ENCODE data around the gene TNS1. TPM values are rescaled to one million over a fixed set of nuclear protein-coding genes. Genes with fewer than 3 reads are reported as not detected.

Gene TNS1
- total RNA-seq, 2 donors from 2014 or later: 3.3 to 4.2 TPM

GRCh38 chr2:217954469-217954868, 48.3 kb downstream of the TNS1 start:
- Histone ChIP-seq H3K4me3 (ENCODE audit: low read length) (no peak overlapping the region), H3K4me1 (ENCODE audit: control insufficient read depth, insufficient read depth, low read length) (no peaks in the 10 kb centered on the region), H3K27ac (ENCODE audit: low read depth, low read length) (no peak overlapping the region), H3K9ac (ENCODE audit: extremely low read depth, low read length, poor library complexity, severe bottlenecking) (no peak overlapping the region), H3K36me3 (ENCODE audit: control insufficient read depth, insufficient read depth, low read length) (no peaks in the 10 kb centered on the region), H3K9me3 (ENCODE audit: control insufficient read depth, low read length) (no peaks in the 10 kb centered on the region), H3K27me3 (ENCODE audit: control insufficient read depth, insufficient read depth, low read length, poor library complexity, severe bottlenecking) (no peaks in the 10 kb centered on the region)
- Mint-ChIP-seq H3K9me3 (no peaks in the 10 kb centered on the region), H3K4me3 (no peak overlapping the region), H3K27ac (no peak overlapping the region), H3K36me3 (ENCODE audit: low read depth) (no peaks in the 10 kb centered on the region), H3K4me1 (peaks cover 8% of the 10 kb centered on the region), H3K27me3 (ENCODE audit: insufficient read depth) (no peaks in the 10 kb centered on the region)
- no peak for TF ChIP-seq CTCF (conservative IDR thresholded peaks at IDR 0.05)
- WGBS, 2 experiments (ENCODE audit: insufficient coverage in 1 of 2, insufficient read length in 1 of 2): 93 to 100% methylated on average over 1 to 3 of the region's 3 CpGs
- no peak for DNase-seq

GRCh38 chr2:217954051-217954450, 48.7 kb downstream of the TNS1 start:
- H3K27me3 ChIP-seq (ENCODE audit: control insufficient read depth, insufficient read depth, low read length, poor library complexity, severe bottlenecking): no peaks in the 10 kb centered on the region
- no peak for DNase-seq
- Mint-ChIP-seq H3K9me3 (no peaks in the 10 kb centered on the region), H3K27me3 (ENCODE audit: insufficient read depth) (no peaks in the 10 kb centered on the region), H3K36me3 (ENCODE audit: low read depth) (no peaks in the 10 kb centered on the region), H3K4me1 (peaks cover 13% of the 10 kb centered on the region), H3K4me3 (no peak overlapping the region), H3K27ac (no peak overlapping the region)
- no peaks in the 10 kb centered on the region for H3K9me3 ChIP-seq (ENCODE audit: control insufficient read depth, low read length)
- no peaks in the 10 kb centered on the region for H3K4me1 ChIP-seq (ENCODE audit: control insufficient read depth, insufficient read depth, low read length)
- H3K27ac ChIP-seq (ENCODE audit: low read depth, low read length): no peak overlapping the region
- no peak overlapping the region for H3K4me3 ChIP-seq (ENCODE audit: low read length)
- no peak overlapping the region for H3K9ac ChIP-seq (ENCODE audit: extremely low read depth, low read length, poor library complexity, severe bottlenecking)
- no peak for TF ChIP-seq CTCF (conservative IDR thresholded peaks at IDR 0.05)
- no peaks in the 10 kb centered on the region for H3K36me3 ChIP-seq (ENCODE audit: control insufficient read depth, insufficient read depth, low read length)
- 93 to 100% methylated on average over 4 to 9 of the region's 9 CpGs for WGBS, 2 experiments (ENCODE audit: insufficient coverage in 1 of 2, insufficient read length in 1 of 2)

GRCh38 chr2:217953531-217953932, 49.3 kb downstream of the TNS1 start:
- no peaks in the 10 kb centered on the region for H3K9me3 Mint-ChIP-seq
- WGBS, 2 experiments (ENCODE audit: insufficient coverage in 1 of 2, insufficient read length in 1 of 2): 93 to 95% methylated on average over 5 to 6 of the region's 6 CpGs
- Histone ChIP-seq H3K4me3 (ENCODE audit: low read length) (no peak overlapping the region), H3K9me3 (ENCODE audit: control insufficient read depth, low read length) (no peaks in the 10 kb centered on the region), H3K27ac (ENCODE audit: low read depth, low read length) (no peak overlapping the region), H3K4me1 (ENCODE audit: control insufficient read depth, insufficient read depth, low read length) (no peaks in the 10 kb centered on the region), H3K27me3 (ENCODE audit: control insufficient read depth, insufficient read depth, low read length, poor library complexity, severe bottlenecking) (no peaks in the 10 kb centered on the region), H3K9ac (ENCODE audit: extremely low read depth, low read length, poor library complexity, severe bottlenecking) (no peak overlapping the region), H3K36me3 (ENCODE audit: control insufficient read depth, insufficient read depth, low read length) (no peaks in the 10 kb centered on the region)
- no peaks in the 10 kb centered on the region for H3K36me3 Mint-ChIP-seq (ENCODE audit: low read depth)
- peaks cover 18% of the 10 kb centered on the region for H3K4me1 Mint-ChIP-seq
- no peak for DNase-seq
- no peaks in the 10 kb centered on the region for H3K27me3 Mint-ChIP-seq (ENCODE audit: insufficient read depth)
- no peak overlapping the region for H3K4me3 Mint-ChIP-seq
- H3K27ac Mint-ChIP-seq: peak overlapping the region; percentile 32
- TF ChIP-seq CTCF (conservative IDR thresholded peaks at IDR 0.05): no peak
